NCI-H1930 (cell line): ENCODE results near the gene TP53.
A peak's percentile ranks its signal among the peaks of the same experiment; 100 is the strongest.
"Not testable (repeated sequence)": the region's sequence is repeated elsewhere in the genome, so short reads cannot be mapped to it uniquely, and the experiment has no call there.

Experiments used
- DNase-seq, 2 experiments: peaks; one replicate each; lab custom pipeline; 2025; lab: John Stamatoyannopoulos, UW

Gene TP53

GRCh38 chr17:7631398-7632380 lies 55.6 kb downstream of the TP53 start:
- no peak for DNase-seq

- DNase-seq, result no peak
These were observed 57.2 kb downstream of the TP53 start, which contains the start of gene SHBG for GRCh38 chr17:7629939-7630571. SHBG (plus strand) TSS chr17:7630135; CDS start chr17:7630173, 38 bp downstream.

GRCh38 chr17:7627250-7628121 lies 59.8 kb downstream of the TP53 start, which contains the start of gene SAT2:
SAT2 (minus strand) TSS chr17:7627821; CDS start chr17:7627635, 186 bp downstream.
- DNase-seq, result peak; percentile 56 to 83

GRCh38 chr17:7626956-7627249 lies 60.4 kb downstream of the TP53 start:
- DNase-seq, result no peak

- DNase-seq, result no peak
These were observed 61.0 kb downstream of the TP53 start for GRCh38 chr17:7626307-7626706.

- DNase-seq, result not testable (repeated sequence)
These were observed 61.5 kb downstream of the TP53 start for GRCh38 chr17:7625749-7626148.

- no peak for DNase-seq
These were observed 63.6 kb downstream of the TP53 start for GRCh38 chr17:7623661-7624060.

- no peak for DNase-seq
These were observed 66.5 kb downstream of the TP53 start for GRCh38 chr17:7620835-7621234.

- DNase-seq, result no peak
These were observed 68.7 kb downstream of the TP53 start for GRCh38 chr17:7618608-7619007.
